ENCODE data around the gene COBL. TPM values are rescaled to one million over a fixed set of nuclear protein-coding genes. Genes with fewer than 3 reads are reported as not detected.

The COBL gene
- total RNA-seq, 1 donor from 2014 or later: not detected

- no peak for TF ChIP-seq CTCF (IDR thresholded peaks at IDR 0.05)
- Mint-ChIP-seq H3K27me3 (ENCODE audit: unreplicated experiment) (peaks cover 17% of the 10 kb centered on the region), H3K4me3 (ENCODE audit: unreplicated experiment) (no peak overlapping the region), H3K9me3 (ENCODE audit: unreplicated experiment) (no peaks in the 10 kb centered on the region), H3K27ac (ENCODE audit: unreplicated experiment) (no peak overlapping the region), H3K4me1 (ENCODE audit: unreplicated experiment) (peaks cover 8% of the 10 kb centered on the region), H3K36me3 (ENCODE audit: unreplicated experiment) (no peaks in the 10 kb centered on the region)
- peak; percentile 60 for DNase-seq (ENCODE audit: extremely low spot score, unreplicated experiment)
Measured at GRCh38 chr7:51054231-51054630, 262.4 kb downstream of the COBL start.

DNA sequence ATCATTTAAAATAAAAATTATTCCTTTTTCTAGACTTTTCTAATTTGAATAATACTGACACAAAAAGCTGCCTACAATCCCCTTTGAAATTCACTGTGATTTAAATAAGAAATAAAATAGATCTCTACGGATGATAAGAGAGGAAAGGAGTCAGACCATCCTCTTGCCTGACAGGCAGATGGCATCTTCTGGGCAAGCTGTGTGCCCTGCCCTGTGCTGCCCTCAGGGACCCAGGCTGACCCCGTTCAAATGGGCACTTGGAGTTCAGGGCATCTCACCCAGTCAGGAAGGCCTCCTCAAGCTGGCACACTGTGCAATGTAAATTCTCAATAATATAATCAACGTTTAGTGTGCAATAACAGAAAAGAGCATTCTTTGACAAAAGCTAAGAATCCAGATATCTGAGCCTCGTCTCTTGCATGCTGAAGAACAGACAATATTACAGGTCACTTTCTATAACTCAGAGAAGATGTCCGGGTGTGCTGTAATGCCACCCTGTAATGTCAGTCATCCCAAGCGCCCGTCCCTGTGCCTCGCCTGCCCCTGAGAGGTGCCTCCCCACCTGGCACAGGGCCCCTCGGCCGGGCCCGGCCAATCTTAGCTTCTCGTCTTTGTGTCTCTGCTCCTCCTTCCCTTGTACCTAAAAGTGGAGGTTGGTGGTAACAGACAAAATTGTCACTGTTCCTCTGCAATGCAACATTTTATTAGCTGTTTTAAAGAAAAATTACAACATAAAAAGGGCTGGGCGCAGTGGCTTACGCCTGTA is 263.3 kb downstream of the COBL start:
- no peaks in the 10 kb centered on the region for H3K36me3 Mint-ChIP-seq (ENCODE audit: unreplicated experiment)
- no peak overlapping the region for H3K4me3 Mint-ChIP-seq (ENCODE audit: unreplicated experiment)
- H3K4me1 Mint-ChIP-seq (ENCODE audit: unreplicated experiment): peaks cover 8% of the 10 kb centered on the region
- H3K27ac Mint-ChIP-seq (ENCODE audit: unreplicated experiment): no peak overlapping the region
- peak; percentile 57 for DNase-seq (ENCODE audit: extremely low spot score, unreplicated experiment)
- no peaks in the 10 kb centered on the region for H3K9me3 Mint-ChIP-seq (ENCODE audit: unreplicated experiment)
- TF ChIP-seq CTCF (IDR thresholded peaks at IDR 0.05): no peak
- H3K27me3 Mint-ChIP-seq (ENCODE audit: unreplicated experiment): peaks cover 21% of the 10 kb centered on the region

DNA sequence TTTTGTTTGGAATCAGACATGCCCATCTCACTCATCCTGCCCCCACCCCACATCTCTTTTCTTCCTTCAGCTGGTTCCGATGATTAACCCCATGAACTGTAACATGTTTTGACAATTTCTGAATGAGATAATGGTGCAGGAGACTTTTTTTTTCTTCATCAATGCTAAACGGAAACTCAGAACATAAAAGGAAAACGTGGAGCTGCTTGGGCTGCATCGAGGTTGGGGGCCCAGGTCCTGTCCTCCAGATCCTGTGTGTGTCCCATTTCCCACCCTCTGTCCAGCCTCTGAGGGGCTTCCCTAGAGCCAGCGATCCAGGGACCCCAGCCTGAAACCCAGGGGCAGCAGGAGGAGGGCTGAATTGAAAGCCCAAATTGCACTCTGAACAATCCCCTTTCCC is 270.1 kb downstream of the COBL start:
- no peak for TF ChIP-seq CTCF (IDR thresholded peaks at IDR 0.05)
- DNase-seq (ENCODE audit: extremely low spot score, unreplicated experiment): peak; percentile 53
- Mint-ChIP-seq H3K27me3 (ENCODE audit: unreplicated experiment) (peaks cover 22% of the 10 kb centered on the region), H3K9me3 (ENCODE audit: unreplicated experiment) (no peaks in the 10 kb centered on the region), H3K36me3 (ENCODE audit: unreplicated experiment) (peaks cover 2% of the 10 kb centered on the region), H3K4me3 (ENCODE audit: unreplicated experiment) (no peak overlapping the region), H3K4me1 (ENCODE audit: unreplicated experiment) (peaks cover 19% of the 10 kb centered on the region), H3K27ac (ENCODE audit: unreplicated experiment) (no peak overlapping the region)

GRCh38 chr7:51046103-51046466 is 270.5 kb downstream of the COBL start:
- peaks cover 18% of the 10 kb centered on the region for H3K27me3 Mint-ChIP-seq (ENCODE audit: unreplicated experiment)
- H3K4me3 Mint-ChIP-seq (ENCODE audit: unreplicated experiment): no peak overlapping the region
- H3K4me1 Mint-ChIP-seq (ENCODE audit: unreplicated experiment): peaks cover 22% of the 10 kb centered on the region
- peaks cover 2% of the 10 kb centered on the region for H3K36me3 Mint-ChIP-seq (ENCODE audit: unreplicated experiment)
- H3K27ac Mint-ChIP-seq (ENCODE audit: unreplicated experiment): no peak overlapping the region
- H3K9me3 Mint-ChIP-seq (ENCODE audit: unreplicated experiment): no peaks in the 10 kb centered on the region
- DNase-seq (ENCODE audit: extremely low spot score, unreplicated experiment): no peak
- no peak for TF ChIP-seq CTCF (IDR thresholded peaks at IDR 0.05)

DNA sequence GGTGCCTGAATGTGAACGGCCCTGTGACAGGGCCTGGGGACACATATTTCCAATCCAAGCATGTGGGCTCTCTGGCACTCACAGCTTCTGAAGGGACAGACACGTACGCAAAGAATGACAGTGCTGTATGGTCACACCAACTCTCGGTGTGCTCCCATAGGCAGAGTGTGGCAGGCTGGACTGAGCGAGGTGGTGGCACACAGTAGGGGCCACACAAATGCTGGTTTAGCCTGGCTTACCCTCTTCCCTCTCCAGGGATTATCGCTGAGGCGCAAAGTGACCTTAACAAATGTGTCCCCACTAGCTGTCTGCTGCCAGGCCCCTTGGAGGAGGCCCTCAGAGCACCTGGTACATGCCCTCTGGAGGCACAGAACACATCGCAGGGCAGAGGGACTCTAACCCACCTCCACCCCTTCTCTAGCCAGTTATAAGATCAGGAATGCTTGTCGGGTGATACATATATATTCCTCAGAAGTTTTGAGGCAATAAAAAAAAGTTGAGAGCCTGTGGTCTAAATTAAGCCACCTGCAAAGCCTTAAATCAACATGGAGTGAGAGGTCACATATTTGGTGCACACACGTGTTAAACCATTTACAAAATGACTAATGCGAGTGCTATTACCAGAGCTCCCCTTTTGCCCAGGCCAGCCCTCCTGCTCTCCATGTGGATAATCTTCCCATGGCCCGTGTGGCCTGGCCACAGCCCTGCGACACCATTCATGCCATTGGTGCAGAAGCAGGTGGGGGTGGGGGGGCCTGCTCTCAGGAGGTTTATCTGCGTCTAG is 271.1 kb downstream of the COBL start:
- H3K27me3 Mint-ChIP-seq (ENCODE audit: unreplicated experiment): peaks cover 15% of the 10 kb centered on the region
- H3K4me1 Mint-ChIP-seq (ENCODE audit: unreplicated experiment): peaks cover 28% of the 10 kb centered on the region

More for the DNA sequence above, 271.1 kb downstream of the COBL start:
- Mint-ChIP-seq H3K4me3 (ENCODE audit: unreplicated experiment) (no peak overlapping the region), H3K36me3 (ENCODE audit: unreplicated experiment) (peaks cover 2% of the 10 kb centered on the region), H3K27ac (ENCODE audit: unreplicated experiment) (peak overlapping the region; percentile 34), H3K9me3 (ENCODE audit: unreplicated experiment) (no peaks in the 10 kb centered on the region)
- no peak for TF ChIP-seq CTCF (IDR thresholded peaks at IDR 0.05)
- DNase-seq (ENCODE audit: extremely low spot score, unreplicated experiment): peak; percentile 75

All from osteocyte (in vitro differentiated cells).